IgD-negative memory B cell (primary cell): ENCODE measurements around the gene DACH2. TPM values are rescaled to one million over a fixed set of nuclear protein-coding genes. Genes with fewer than 3 reads are reported as not detected.
"Not testable (repeated sequence)": the region's sequence is repeated elsewhere in the genome, so short reads cannot be mapped to it uniquely, and the experiment has no call there.

Source experiments
- H3K27ac Mint-ChIP-seq, 3 donors: one replicate each; pipeline ENCODE4 v1.8.0; 2020 to 2022; ENCODE audit warnings: mild to moderate bottlenecking in 3 of 3, mixed read lengths in 3 of 3, moderate library complexity in 1 of 3
- H3K27me3 Mint-ChIP-seq: one replicate; pipeline ENCODE4 v1.8.0; 2021; ENCODE audit warnings: mixed read lengths
- H3K36me3 Mint-ChIP-seq: one replicate; pipeline ENCODE4 v1.8.0; 2020; ENCODE audit warnings: mild to moderate bottlenecking, mixed read lengths
- H3K4me1 Mint-ChIP-seq, 3 donors: one replicate each; pipeline ENCODE4 v1.8.0; 2020 to 2022; ENCODE audit warnings: mixed read lengths in 3 of 3, mild to moderate bottlenecking in 1 of 3
- H3K4me3 Mint-ChIP-seq, 4 donors: one replicate each; pipeline ENCODE4 v1.8.0; 2020 to 2022; ENCODE audit warnings: mild to moderate bottlenecking in 4 of 4, mixed read lengths in 4 of 4, moderate library complexity in 3 of 4
- H3K9me3 Mint-ChIP-seq, 3 donors: one replicate each; pipeline ENCODE4 v1.8.0; 2020 to 2021; ENCODE audit warnings: mixed read lengths in 3 of 3, mild to moderate bottlenecking in 1 of 3
- polyA plus RNA-seq: library from polyadenylated mRNA; unstranded; fragments of 300-500 nt; fragmentation: Illumina TruSeq; gene quantifications from one replicate; pipeline ENCODE4 v1.2.3, GENCODE V29; 2021

DACH2 gene
- polyA plus RNA-seq = not detected

GRCh38 chrX:86148024-86148511, at the start of gene DACH2:
Gene DACH2, plus strand, starts transcription at chrX:86148451.
- Mint-ChIP-seq H3K27ac (peak within 1 kb of the TSS in 1 of 3 donors; percentile 35), H3K4me1 (no peaks in the 10 kb centered on the region), H3K9me3 (peaks cover 0 to 6% (median 0%) of the 10 kb centered on the region in 3 donors), H3K36me3 (peaks cover 2% of the 10 kb centered on the region), H3K27me3 (peaks cover 16% of the 10 kb centered on the region), H3K4me3 (peak within 1 kb of the TSS; percentile 48 to 88 (median 80))

GRCh38 chrX:86102341-86102740, 45.9 kb upstream of the DACH2 start:
- Mint-ChIP-seq H3K27me3 (no peaks in the 10 kb centered on the region), H3K36me3 (no peaks in the 10 kb centered on the region), H3K9me3 (no peaks in the 10 kb centered on the region), H3K4me1 (peaks cover 0 to 3% (median 0%) of the 10 kb centered on the region in 3 donors), H3K4me3 (no peak overlapping the region), H3K27ac (no peak overlapping the region)

GRCh38 chrX:86103061-86103460, 45.2 kb upstream of the DACH2 start:
- no peak overlapping the region for H3K27ac Mint-ChIP-seq
- no peaks in the 10 kb centered on the region for H3K36me3 Mint-ChIP-seq
- no peaks in the 10 kb centered on the region for H3K9me3 Mint-ChIP-seq
- H3K4me3 Mint-ChIP-seq = no peak overlapping the region
- no peaks in the 10 kb centered on the region for H3K27me3 Mint-ChIP-seq
- H3K4me1 Mint-ChIP-seq = peaks cover 0 to 3% (median 0%) of the 10 kb centered on the region in 3 donors

- Mint-ChIP-seq H3K9me3 (no peaks in the 10 kb centered on the region), H3K36me3 (no peaks in the 10 kb centered on the region), H3K4me1 (peaks cover 0 to 3% (median 0%) of the 10 kb centered on the region in 3 donors), H3K27ac (no peak overlapping the region), H3K27me3 (no peaks in the 10 kb centered on the region), H3K4me3 (no peak overlapping the region)
These were observed 43.7 kb upstream of the DACH2 start for GRCh38 chrX:86104526-86104925.

GRCh38 chrX:86121916-86122315, 26.3 kb upstream of the DACH2 start:
- H3K4me1 Mint-ChIP-seq = no peaks in the 10 kb centered on the region
- peaks cover 2 to 22% (median 16%) of the 10 kb centered on the region in 3 donors for H3K9me3 Mint-ChIP-seq
- H3K4me3 Mint-ChIP-seq = no peak overlapping the region
- H3K27me3 Mint-ChIP-seq = peaks cover 3% of the 10 kb centered on the region
- H3K36me3 Mint-ChIP-seq = peaks cover 3% of the 10 kb centered on the region
- H3K27ac Mint-ChIP-seq = no peak overlapping the region

- H3K9me3 Mint-ChIP-seq = no peaks in the 10 kb centered on the region
- H3K27me3 Mint-ChIP-seq = peaks cover 3% of the 10 kb centered on the region
- H3K36me3 Mint-ChIP-seq = no peaks in the 10 kb centered on the region
- H3K4me3 Mint-ChIP-seq = no peak overlapping the region
- H3K27ac Mint-ChIP-seq = no peak overlapping the region
- H3K4me1 Mint-ChIP-seq = peaks cover 0 to 1% (median 1%) of the 10 kb centered on the region in 3 donors
These were observed 14.5 kb upstream of the DACH2 start for GRCh38 chrX:86133761-86134160.

GRCh38 chrX:86137071-86137470, 11.2 kb upstream of the DACH2 start:
- peaks cover 2% of the 10 kb centered on the region for H3K27me3 Mint-ChIP-seq
- peaks cover 0 to 1% (median 1%) of the 10 kb centered on the region in 3 donors for H3K4me1 Mint-ChIP-seq
- no peak overlapping the region for H3K27ac Mint-ChIP-seq
- H3K4me3 Mint-ChIP-seq = no peak overlapping the region
- H3K36me3 Mint-ChIP-seq = no peaks in the 10 kb centered on the region
- H3K9me3 Mint-ChIP-seq = no peaks in the 10 kb centered on the region

GRCh38 chrX:86141786-86142185, 6.5 kb upstream of the DACH2 start:
- H3K4me1 Mint-ChIP-seq = no peaks in the 10 kb centered on the region
- peaks cover 2% of the 10 kb centered on the region for H3K36me3 Mint-ChIP-seq

GRCh38 chrX:86146102-86146501, 2.1 kb upstream of the DACH2 start:
- H3K36me3 Mint-ChIP-seq = peaks cover 2% of the 10 kb centered on the region
- H3K27ac Mint-ChIP-seq = no peak overlapping the region
- peak overlapping the region in 1 of 4 donors; percentile 3 for H3K4me3 Mint-ChIP-seq
- no peaks in the 10 kb centered on the region for H3K4me1 Mint-ChIP-seq
- peaks cover 0 to 4% (median 0%) of the 10 kb centered on the region in 3 donors for H3K9me3 Mint-ChIP-seq
- peaks cover 16% of the 10 kb centered on the region for H3K27me3 Mint-ChIP-seq

More at GRCh38 chrX:86141786-86142185, 6.5 kb upstream of the DACH2 start:
- Mint-ChIP-seq H3K27me3 (peaks cover 4% of the 10 kb centered on the region), H3K27ac (no peak overlapping the region), H3K9me3 (peaks cover 0 to 1% (median 0%) of the 10 kb centered on the region in 3 donors), H3K4me3 (no peak overlapping the region)

- no peak overlapping the region for H3K27ac Mint-ChIP-seq
- peaks cover 16% of the 10 kb centered on the region for H3K27me3 Mint-ChIP-seq
- H3K4me1 Mint-ChIP-seq = no peaks in the 10 kb centered on the region
- peak overlapping the region; percentile 48 to 88 (median 80) for H3K4me3 Mint-ChIP-seq
- peaks cover 2% of the 10 kb centered on the region for H3K36me3 Mint-ChIP-seq
- peaks cover 0 to 6% (median 0%) of the 10 kb centered on the region in 3 donors for H3K9me3 Mint-ChIP-seq
These were observed 343 bp downstream of the DACH2 start for GRCh38 chrX:86148594-86148993.

- peaks cover 14% of the 10 kb centered on the region for H3K27me3 Mint-ChIP-seq
- peak overlapping the region; percentile 48 to 83 (median 72) for H3K4me3 Mint-ChIP-seq
- H3K9me3 Mint-ChIP-seq = peaks cover 0 to 5% (median 0%) of the 10 kb centered on the region in 3 donors
- H3K4me1 Mint-ChIP-seq = no peaks in the 10 kb centered on the region
- H3K36me3 Mint-ChIP-seq = peaks cover 2% of the 10 kb centered on the region
- no peak overlapping the region for H3K27ac Mint-ChIP-seq
These were observed 868 bp downstream of the DACH2 start for GRCh38 chrX:86149119-86149518.

- Mint-ChIP-seq H3K4me1 (no peaks in the 10 kb centered on the region), H3K9me3 (peaks cover 0 to 5% (median 0%) of the 10 kb centered on the region in 3 donors), H3K36me3 (no peaks in the 10 kb centered on the region), H3K27me3 (peaks cover 2% of the 10 kb centered on the region), H3K4me3 (no peak overlapping the region), H3K27ac (no peak overlapping the region)
These were observed 6.3 kb downstream of the DACH2 start for GRCh38 chrX:86154553-86154952.

GRCh38 chrX:86171366-86171765, 23.1 kb downstream of the DACH2 start:
- H3K27me3 Mint-ChIP-seq = peaks cover 1% of the 10 kb centered on the region
- peaks cover 0 to 2% (median 0%) of the 10 kb centered on the region in 3 donors for H3K9me3 Mint-ChIP-seq
- H3K36me3 Mint-ChIP-seq = no peaks in the 10 kb centered on the region
- no peak overlapping the region for H3K4me3 Mint-ChIP-seq
- no peak overlapping the region for H3K27ac Mint-ChIP-seq
- H3K4me1 Mint-ChIP-seq = no peaks in the 10 kb centered on the region

- no peak overlapping the region for H3K4me3 Mint-ChIP-seq
- H3K27ac Mint-ChIP-seq = no peak overlapping the region
- H3K4me1 Mint-ChIP-seq = no peaks in the 10 kb centered on the region
- H3K36me3 Mint-ChIP-seq = no peaks in the 10 kb centered on the region
- peaks cover 0 to 8% (median 0%) of the 10 kb centered on the region in 3 donors for H3K9me3 Mint-ChIP-seq
- peaks cover 1% of the 10 kb centered on the region for H3K27me3 Mint-ChIP-seq
These were observed 30.7 kb downstream of the DACH2 start for GRCh38 chrX:86178906-86179305.

- not testable (repeated sequence) for H3K27me3 Mint-ChIP-seq, H3K27ac Mint-ChIP-seq, H3K4me1 Mint-ChIP-seq, H3K36me3 Mint-ChIP-seq, H3K9me3 Mint-ChIP-seq, H3K4me3 Mint-ChIP-seq
These were observed 33.1 kb downstream of the DACH2 start for GRCh38 chrX:86181325-86181724.

- Mint-ChIP-seq H3K27ac (no peak overlapping the region), H3K4me1 (no peaks in the 10 kb centered on the region), H3K4me3 (no peak overlapping the region), H3K36me3 (no peaks in the 10 kb centered on the region), H3K9me3 (peaks cover 0 to 3% (median 0%) of the 10 kb centered on the region in 3 donors), H3K27me3 (no peaks in the 10 kb centered on the region)
These were observed 44.6 kb downstream of the DACH2 start for GRCh38 chrX:86192827-86193226.
